Stromal cell of bone marrow (primary cell): ENCODE data around the gene FBLN1.
"Not testable (repeated sequence)": the region's sequence is repeated elsewhere in the genome, so short reads cannot be mapped to it uniquely, and the experiment has no call there.

ENCODE experiments used
- DNase-seq: peaks from one replicate; pipeline ENCODE4 v3.0.0-alpha.2; 2012; ENCODE audit warnings: low read depth

The FBLN1 gene

DNA sequence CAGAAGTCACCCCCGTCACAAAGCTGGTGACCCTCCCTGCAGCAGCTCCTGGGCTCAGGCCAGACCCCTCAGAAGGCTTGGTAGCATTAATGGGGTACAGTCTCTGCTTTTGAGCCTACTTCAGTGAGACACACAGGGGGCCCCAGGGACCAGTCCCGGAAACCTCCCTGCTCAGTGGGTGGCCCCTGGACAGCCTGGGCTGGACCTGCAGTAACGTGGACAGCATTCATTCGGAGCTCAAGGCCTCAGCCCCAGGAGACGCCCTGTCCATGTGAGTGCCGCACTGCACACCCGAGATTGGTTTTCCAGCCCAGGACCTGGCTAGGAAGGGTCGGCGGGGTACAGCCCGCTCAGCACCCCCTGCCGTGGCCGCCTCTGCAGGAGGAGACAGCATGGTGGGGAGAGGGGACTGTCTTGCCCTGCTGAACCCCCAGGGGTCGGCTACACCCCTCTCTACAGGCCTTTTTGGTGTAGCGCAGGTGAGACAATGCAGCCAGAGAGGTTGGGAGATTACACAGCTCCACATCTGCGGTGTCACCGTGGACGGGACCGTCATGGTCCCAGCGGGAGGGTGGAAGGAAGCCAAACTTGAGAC lies 83.4 kb downstream of the FBLN1 start:
- no peak for DNase-seq

DNA sequence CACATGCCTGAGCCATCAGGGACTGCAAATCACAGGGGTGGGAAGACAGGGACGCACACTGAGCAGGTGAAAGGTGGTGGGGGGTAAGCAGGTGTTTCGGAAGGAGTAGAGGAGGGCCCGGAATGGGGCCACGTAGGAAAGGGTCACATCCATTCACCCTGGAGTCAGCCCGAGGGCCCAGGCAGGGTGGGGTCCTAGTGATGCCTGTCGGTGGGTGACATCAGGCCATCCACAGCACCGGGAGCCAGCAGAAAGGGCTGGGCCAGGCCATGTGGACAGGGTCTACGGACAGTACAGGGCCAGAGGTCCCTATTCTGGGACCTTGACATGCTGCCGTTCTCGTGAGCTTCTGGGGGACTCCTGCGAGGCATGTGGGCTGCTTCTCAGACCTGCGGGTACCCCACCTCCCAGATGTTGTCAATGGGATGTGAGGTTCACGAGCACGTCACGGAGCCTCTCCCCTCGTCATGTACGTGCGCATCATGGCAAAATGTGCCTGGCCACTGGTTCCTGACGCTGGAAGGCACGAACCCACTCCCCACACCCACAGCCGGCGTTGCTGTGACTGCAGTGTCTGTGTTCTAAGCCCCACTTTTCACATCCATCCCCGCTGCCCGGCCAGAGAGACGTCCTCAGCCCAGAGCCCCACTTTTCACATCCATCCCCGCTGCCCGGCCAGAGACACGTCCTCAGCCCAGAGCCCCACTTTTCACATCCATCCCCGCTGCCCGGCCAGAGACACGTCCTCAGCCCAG lies 84.1 kb downstream of the FBLN1 start:
- no peak for DNase-seq

DNA sequence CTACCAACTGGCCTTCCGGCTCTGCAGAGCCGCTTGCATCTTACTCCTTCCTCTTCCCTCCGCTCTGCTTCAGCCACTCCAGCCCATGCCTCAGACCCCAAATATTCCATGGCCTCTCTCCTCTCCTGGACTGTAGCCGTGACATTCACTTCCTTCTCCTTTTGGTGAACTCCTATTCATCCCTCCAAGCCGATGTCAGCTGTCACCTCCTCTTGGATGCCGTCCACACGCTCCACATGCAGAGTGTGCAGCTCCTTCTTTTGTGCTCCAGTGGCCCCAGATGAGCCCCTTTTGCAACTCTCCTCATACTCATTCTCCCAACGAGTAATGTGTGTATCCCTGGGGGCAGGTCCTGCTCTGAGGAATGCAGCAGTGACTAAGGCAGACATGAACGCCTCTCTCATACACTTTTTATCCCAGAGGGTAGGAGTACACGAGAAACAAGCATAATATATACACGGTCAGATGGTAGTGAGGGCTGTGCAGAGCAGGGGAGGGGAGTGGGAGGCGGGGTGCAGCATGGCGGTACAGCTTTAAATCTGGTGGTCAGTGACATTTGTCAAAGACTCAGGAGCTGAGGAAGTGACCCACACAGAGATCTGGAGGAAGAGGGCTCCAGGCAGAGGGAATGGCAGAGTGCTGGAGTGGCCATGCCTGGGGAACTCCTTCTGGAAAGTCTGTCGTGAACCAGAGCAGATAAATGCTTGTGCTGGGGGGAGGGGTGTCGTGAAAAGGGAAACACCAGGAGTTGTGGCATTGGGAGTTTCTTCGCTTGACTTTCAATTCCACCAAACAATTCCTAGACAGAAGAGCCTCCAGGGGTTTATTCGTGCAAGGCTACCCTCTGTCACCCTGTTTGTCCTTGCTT lies 85.2 kb downstream of the FBLN1 start:
- no peak for DNase-seq

DNA sequence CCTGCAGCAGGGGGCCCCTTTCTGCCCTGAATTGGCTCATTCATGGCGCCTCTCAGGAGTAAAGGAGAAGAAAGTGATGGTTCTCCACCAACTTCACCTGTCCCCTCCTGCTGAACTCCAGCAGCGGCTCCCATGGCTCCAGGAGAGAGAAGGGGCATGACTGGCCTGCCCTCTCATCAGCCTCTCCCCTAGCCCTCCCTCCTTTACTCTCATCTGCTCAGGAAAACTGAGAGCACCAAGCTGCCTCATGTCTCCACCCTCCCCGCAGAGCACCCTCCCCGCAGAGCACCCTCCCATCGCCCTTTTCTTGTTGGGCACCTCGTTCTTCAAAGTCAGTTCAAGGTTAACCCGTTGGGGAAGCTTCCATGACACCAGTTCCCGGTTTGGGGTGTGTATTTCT lies 86.9 kb downstream of the FBLN1 start:
- DNase-seq: no peak

DNA sequence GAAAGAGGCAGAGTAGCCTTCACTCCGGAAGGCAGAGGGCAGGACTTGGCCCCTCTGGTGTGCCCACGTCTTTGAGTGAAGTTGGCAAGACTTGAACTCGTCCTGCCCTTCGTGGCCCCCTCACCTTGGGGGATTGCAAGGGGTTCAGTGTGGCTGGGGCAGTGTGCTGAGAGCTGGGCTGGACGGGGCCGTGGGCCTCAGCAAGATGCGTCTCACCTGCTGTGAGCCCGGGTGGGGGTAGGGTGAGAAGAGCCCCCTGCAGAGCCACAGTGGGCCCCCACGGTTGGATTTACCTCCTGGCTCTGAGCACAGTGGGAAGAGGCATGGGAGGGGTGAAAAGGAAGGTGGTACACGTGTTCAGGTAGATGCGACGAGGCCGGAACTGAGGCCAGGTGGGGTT lies 87.6 kb downstream of the FBLN1 start:
- no peak for DNase-seq

DNA sequence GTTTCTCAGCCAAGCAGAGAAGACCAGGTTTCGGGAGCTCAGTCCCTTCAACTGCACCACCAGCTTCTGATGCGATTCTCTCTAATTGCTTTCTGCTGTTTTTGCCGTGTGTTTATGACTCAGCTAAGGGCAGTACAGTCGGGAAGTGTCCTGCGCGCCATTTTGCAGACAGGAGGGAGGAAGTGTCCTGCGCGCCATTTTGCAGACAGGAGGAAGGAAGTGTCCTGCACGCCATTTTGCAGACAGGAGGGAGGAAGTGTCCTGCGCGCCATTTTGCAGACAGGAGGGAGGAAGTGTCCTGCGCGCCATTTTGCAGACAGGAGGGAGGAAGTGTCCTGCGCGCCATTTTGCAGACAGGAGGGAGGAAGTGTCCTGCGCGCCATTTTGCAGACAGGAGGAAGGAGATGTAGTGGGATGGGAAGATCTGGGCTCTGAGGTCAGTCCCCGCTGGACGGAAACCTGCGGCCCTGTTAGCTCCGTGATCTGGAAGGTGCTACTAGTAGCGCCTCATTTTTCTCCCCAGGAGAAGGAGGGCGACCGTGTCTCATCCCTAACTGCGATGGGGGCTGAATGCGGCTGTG lies 89.0 kb downstream of the FBLN1 start:
- DNase-seq: not testable (repeated sequence)

DNA sequence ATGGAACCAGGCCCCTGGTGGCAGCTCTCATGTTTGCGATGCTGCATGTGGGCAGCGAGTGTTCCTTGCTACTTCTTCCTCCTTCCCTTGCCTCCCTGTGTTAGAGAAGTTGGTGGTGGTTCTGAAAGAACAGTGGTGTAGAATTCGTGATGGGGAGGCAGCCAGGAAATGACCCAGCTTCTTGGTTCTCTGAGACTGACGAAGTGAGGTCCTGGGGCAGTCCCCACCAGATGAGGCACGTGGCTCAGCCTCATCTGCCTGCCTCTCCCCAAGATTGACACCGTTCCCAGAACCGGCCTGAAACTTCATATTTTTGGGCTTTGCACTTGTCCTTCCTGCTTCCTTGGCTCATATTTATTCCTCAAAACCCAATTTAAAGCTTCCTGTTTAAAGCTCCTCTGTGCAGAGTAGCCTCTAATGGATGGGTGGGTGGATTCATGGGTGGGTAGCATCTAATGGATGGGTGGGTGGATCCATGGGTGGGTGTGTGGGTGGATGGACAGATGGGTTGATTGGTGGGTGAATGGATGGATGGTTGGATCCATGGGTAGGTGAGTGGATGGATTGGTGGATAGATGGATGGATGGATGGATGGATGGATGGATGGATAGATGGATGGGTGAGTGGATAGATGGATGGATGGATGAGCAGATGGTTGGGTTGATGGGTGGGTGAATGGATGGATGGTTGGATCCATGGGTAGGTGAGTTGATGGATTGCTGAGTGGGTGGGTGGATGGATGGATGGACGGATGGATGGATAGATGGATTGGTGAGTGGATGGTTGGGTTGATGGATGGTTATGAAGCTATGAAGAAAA lies 91.6 kb downstream of the FBLN1 start:
- no peak for DNase-seq

DNA sequence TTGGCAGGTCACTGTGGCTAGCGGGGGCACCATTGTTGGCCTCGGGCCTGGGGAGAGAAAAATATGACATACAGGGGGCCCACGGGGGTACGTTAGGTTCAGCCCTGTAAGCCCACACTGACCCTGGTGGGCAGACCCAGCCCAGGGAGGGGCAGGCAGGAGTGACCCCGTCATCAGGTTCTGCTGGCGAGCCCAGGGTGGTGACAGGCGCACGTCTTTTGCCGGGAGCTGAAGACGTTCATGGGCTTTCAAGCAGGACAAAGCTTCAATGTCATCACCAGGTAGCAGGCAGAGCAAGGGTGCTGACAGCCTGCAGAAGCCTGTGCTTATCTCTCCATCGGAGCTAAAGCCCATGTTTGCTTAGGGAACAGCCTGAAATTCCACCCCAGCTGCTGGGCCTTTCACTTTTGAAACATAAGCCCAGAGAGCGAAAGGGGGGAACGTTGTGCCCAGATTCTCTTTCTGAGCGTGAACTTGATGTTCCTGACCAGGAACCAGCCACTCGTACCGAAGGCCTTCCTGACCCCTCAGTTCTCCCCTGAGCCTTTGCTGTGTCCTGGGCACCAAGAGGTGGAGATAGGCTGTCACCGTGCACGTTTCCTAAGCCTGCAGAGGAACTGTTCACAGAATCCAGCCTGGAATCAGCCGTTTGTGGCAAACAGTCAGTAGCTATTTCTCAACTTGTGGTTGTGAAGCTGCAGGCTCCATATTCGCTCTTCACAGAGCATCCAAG lies 94.9 kb downstream of the FBLN1 start:
- DNase-seq: no peak

DNA sequence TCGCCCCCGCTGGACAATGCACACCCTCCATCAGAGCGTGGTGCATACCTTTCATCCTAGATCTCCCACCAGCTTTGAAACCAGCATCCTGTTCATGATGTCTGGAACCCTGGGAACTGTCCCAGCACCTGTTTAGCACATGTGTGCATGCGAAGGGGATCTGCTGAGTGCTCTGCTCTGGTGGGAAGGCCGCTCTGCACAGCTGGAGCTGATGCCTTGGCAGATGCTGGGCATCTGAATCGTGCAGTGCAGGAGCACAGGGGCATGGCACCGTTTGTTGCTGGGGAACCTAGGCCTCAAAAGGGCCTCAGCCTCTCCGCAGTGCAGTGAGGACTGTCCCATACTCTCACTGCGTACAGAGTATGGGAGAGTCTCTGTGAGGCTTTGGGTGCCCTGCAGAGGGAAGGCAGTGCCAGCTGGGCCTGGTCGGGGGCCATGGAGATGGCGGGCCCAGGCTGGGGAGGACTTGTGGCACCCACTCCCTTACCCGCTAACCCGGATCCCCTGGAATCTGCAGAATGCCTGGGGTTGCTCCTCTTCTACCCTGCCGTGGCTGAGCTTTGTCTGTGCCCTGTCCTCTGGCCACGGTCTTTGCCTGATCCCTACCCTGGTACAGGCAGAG lies 96.0 kb downstream of the FBLN1 start:
- no peak for DNase-seq

DNA sequence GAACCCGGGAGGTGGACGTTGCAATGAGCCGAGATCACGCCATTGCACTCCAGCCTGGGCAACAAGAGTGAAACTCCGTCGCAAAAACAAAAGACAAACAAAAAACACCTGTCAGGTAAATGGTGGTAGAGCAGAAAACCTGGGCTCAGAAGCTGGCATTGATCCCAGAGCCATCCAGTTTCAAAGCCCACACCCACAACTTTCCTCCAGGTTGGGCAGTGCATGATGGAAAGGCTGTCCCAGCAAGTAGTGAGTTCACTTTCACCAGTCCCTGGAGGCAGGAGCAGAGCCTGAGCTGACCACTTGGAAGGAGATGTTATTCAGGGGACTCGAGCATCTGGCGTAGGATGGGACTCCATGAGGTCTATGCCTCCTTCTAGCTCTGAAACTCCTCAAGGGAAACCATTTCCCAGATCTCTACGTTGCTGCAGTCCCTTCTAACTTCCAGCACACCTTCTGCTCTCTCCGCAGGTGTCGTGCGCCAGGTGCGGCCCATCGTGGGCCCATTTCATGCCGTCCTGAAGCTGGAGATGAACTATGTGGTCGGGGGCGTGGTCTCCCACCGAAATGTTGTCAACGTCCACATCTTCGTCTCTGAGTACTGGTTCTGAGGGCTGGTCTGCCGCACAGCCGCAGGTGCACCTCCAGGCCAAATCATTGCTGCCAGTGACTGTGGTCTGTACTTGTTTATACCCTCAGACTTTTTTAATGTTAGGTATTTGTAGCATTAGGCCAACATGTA lies 97.3 kb downstream of the FBLN1 start:
- DNase-seq: no peak

DNA sequence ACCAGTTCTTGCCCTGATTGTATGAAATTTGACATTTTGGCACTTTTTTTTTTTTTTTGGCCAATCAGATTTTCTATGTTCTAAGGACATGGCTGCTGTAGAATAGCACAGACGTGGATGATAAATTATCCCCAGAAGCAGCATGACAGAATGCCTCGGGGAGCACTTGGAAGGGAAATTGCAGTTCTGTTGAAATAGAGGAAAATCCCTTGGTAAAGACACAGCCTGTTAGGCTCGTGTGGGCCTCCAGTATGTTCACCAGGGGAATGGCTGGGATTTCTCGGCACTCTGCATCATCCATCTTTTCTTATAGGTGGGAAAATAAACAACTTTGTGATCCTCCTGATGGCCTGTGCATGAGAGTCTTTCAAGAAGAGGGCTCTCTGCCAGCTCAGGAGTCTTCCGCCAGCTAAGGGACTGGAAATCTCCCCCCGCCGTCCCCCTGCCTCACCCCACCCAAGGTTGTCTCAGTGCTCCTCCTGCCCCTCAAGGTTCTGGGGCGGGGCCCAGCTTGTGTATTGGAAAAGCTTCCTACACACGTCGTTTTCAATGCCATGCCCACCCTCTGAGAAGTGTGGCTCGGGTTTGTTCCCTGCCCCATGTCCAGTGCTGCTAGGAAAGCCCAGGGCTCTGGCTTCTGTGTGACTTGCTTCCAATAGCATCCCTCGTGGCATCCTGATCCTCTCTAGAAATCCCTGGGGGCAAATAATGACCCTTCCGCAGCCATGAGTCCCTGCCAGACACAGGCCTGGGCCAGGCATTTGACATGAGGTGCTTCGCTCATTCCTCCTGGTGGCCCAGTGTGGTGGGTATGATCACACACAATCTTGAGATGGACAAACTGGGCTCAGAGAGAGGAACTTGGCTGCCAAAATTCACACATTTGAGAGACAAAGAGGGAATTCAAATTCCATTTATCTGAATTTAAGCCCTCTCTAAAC lies 98.4 kb downstream of the FBLN1 start:
- peak; percentile 44 for DNase-seq

DNA sequence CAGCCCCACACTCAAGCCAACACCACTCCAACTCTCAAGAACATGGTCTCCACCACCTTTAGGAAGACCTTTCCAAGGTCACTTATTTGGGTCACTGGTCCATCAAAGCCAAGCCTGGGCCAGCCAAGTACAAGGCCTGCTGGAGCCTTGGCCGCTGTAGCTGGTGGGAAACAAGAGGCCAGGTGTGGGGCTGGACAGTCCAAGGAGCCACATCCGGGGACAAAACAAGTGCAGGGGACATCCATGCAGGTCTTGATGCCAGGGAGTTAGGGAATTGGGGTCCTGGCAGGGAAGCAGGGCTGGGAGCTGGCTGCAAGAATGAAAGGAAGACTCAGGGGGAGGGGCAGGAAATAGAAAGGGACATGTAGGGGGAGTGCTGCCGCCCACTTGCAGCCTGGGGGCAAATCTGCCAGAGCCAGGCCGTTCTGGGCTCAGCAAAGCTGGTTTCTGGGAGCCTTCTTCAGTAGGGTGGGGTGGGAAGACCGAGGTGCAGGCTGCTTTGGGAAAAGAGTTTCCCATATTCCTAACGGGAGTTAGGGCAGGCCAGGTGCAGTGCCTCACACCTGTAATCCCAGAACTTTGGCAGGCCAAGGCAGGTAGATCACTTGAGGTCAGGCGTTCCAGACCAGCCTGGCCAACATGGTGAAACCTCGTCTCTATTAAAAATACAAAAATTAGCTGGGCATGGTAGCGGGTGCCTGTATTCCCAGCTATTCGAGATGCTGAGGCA lies 99.5 kb downstream of the FBLN1 start:
- no peak for DNase-seq

DNA sequence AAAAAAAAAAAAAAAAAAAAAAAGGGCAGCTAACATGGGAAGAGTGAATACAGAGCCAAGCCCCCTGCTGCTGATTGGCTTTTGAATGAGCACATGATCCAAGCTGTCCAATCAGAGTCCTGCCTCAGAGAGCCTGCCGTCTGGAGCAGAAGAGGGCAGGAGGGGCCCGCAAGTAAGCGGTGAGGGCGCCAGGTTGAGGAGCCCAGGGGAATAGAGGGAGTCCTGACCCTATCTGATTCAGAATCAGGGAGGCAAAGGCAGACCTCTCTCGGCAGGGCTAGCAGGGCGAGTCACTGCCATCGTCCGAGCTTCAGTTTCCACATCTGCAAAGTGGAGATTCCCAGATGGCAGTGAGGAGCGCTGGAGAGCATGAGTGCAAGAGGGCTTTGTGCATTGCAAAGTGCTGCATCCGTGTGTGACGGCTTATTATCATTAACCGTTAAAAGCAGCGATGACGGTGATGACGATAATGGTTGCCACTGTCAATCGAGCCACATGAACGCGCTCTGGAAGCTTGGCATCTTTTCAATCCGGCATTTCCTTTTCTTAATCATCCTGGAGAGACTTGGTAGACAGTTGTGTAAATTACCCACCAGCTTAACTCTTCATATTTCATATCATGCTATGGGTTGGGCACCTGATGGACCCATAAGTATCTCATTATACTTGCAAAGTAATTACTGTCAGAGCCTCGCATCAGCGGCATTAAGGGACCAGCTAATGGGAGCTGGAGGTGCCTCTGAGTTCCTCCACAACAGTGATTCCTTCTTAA lies 100.3 kb downstream of the FBLN1 start:
- DNase-seq: no peak

DNA sequence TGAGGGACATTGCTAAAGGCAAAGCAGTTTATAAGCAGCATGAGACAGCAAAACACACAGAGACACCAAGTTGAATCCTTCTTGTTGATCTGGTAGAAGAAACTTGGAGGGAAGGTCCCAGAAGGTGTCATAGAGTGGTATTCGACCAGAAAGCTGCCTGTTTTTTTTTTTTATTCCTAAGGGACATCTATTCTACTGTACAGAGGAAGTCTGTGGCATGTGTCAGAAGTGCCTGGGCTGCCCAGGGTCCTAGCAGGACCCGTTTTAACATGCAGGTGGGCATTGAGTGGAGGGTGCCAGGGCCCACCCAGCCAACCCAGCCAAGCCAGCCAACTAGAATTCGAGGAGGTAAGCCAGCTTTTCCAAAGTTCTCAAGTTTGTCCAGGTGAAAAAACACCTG lies 100.9 kb downstream of the FBLN1 start:
- DNase-seq: no peak

DNA sequence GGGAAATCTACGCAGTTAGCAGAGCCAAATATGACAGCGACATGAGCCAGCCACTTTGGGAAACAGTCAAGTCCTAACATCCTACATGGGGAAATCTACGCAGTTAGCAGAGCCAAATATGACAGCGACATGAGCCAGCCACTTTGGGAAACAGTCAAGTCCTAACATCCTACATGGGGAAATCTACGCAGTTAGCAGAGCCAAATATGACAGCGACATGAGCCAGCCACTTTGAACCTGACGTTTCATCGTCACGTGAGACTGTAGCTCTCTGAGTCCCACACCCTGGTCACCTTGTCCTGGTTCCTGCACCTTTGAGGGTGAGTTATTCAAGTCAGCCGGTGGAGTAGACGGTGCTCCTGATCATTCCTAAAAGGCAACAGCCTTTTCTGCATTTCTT lies 105.4 kb downstream of the FBLN1 start:
- not testable (repeated sequence) for DNase-seq

DNA sequence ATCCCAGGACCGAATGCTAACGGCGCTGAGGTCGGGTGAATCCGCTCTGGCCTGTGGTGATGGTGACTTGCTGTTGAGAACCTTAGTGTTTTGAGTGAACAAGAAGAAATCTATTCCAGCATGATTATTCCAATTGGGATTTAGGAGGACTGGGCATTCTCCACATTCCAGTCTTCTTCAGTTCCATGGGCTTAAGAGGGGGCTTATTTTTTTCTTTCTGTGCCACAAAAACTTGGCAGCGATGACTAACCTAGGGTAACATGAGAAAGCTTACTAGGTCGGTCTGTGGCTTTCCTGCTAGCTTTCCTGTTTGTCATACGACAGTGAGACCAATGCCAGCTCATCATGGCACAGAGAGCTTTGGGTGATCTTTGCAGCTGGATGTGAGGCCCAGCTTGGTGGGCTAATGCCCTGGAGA lies 106.1 kb downstream of the FBLN1 start:
- peak; percentile 88 for DNase-seq

DNA sequence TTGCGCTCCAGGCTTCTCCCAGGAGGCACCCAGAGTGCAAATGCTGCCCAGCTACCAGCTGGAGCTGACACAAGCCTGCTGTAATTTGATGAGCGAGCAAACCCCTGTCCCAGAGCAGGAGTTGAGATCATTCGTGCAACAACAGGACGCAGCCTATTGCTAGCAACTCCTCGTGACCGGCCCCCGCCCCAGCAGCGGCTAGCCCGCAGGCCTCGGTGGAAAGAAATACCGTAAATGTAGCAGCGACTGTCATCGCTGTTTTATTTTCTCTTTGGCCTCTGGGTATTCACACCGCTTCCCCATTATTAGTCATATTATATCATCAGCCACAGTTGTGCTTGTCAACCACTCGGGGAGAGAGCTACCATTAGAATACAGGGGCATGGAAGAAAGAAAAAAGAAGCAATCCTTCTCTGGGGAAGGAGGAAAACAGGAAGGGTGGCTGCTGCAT lies 109.8 kb downstream of the FBLN1 start:
- peak; percentile 93 for DNase-seq
